IMR-90 (cell line): ENCODE data around the gene ADGRD1. TPM values are rescaled to one million over a fixed set of nuclear protein-coding genes. Genes with fewer than 3 reads are reported as not detected.

Source experiments
- ATAC-seq: fragments of 200-7000 bp; cut with Tn5 transposase; 2 replicates; pipeline ENCODE4 v1.9.1; 2020; ENCODE audit warnings: low read depth, mild to moderate bottlenecking, moderate library complexity
- BruUV-seq: library from RNA; stranded (reverse); fragments of 400-500 nt; replicated peaks from 2 replicates; lab custom pipeline; 2021; lab: Mats Ljungman, UMichigan
- CTCF ChIA-PET: fragments of 300-600 bp; formaldehyde crosslinking; extraction: SDS; loops from one replicate; lab custom pipeline; 2021; ENCODE audit warnings: antibody characterized with exemption; lab: Yijun Ruan, JAX
- POLR2A ChIA-PET: fragments of 300-600 bp; sonication (Branson Sonifier 250); formaldehyde crosslinking; loops from one replicate; lab custom pipeline; 2022; ENCODE audit warnings: antibody characterized with exemption; ENCODE audit not compliant: unreplicated experiment; lab: Charles Lee
- DNase-seq: peaks from one replicate; pipeline ENCODE4 v3.0.0; 2013
- H2AFZ ChIP-seq: replicated peaks from 2 replicates; pipeline ENCODE3; 2013; ENCODE audit warnings: low read length, mild to moderate bottlenecking; ENCODE audit not compliant: poor library complexity
- H2AK5ac ChIP-seq: 2 replicates; pipeline ENCODE4 v1.6.1; 2013; ENCODE audit warnings: low read depth, low read length, inconsistent platforms
- H2AK9ac ChIP-seq: replicated peaks from 2 replicates; pipeline ENCODE3; 2013; ENCODE audit warnings: mild to moderate bottlenecking, low read depth, low read length, moderate library complexity; ENCODE audit not compliant: poor library complexity
- H2BK120ac ChIP-seq: 2 replicates; pipeline ENCODE4 v1.6.1; 2013; ENCODE audit warnings: low read depth, low read length, inconsistent platforms
- H2BK15ac ChIP-seq: 3 replicates; pipeline ENCODE4 v1.6.1; 2013; ENCODE audit warnings: low read depth, low read length, inconsistent platforms
- H2BK20ac ChIP-seq: 2 replicates; pipeline ENCODE4 v1.6.1; 2013; ENCODE audit warnings: low read depth, mild to moderate bottlenecking, inconsistent platforms, low read length, moderate library complexity
- H2BK5ac ChIP-seq: 2 replicates; pipeline ENCODE4 v1.6.1; 2013; ENCODE audit warnings: mild to moderate bottlenecking, low read depth, low read length, inconsistent platforms; ENCODE audit not compliant: poor library complexity, severe bottlenecking
- H3K14ac ChIP-seq: replicated peaks from 2 replicates; pipeline ENCODE4 v1.6.1; 2013; ENCODE audit warnings: low read depth, low read length, inconsistent platforms
- H3K18ac ChIP-seq: 2 replicates; pipeline ENCODE4 v1.6.1; 2013; ENCODE audit warnings: low read depth, low read length, control low read depth
- H3K23ac ChIP-seq: 2 replicates; pipeline ENCODE4 v1.6.1; 2013; ENCODE audit warnings: low read depth, low read length, inconsistent platforms
- H3K27ac ChIP-seq: 2 replicates; pipeline ENCODE4 v1.5.1; 2013; ENCODE audit warnings: mild to moderate bottlenecking, control low read depth, low read length; ENCODE audit not compliant: insufficient read depth
- H3K27me3 ChIP-seq: 2 replicates; pipeline ENCODE4 v1.6.1; 2013; ENCODE audit warnings: low read length; ENCODE audit not compliant: control insufficient read depth, insufficient read depth
- H3K36me3 ChIP-seq: 2 replicates; pipeline ENCODE4 v1.6.1; 2013; ENCODE audit warnings: low read length, mixed read lengths; ENCODE audit not compliant: control insufficient read depth, insufficient read depth
- H3K4ac ChIP-seq: 2 replicates; pipeline ENCODE4 v1.6.1; 2013; ENCODE audit warnings: low read depth, low read length, inconsistent platforms
- H3K4me1 ChIP-seq: 2 replicates; pipeline ENCODE4 v1.6.1; 2013; ENCODE audit warnings: low read length, mixed read lengths; ENCODE audit not compliant: control insufficient read depth, insufficient read depth
- H3K4me2 ChIP-seq: 2 replicates; pipeline ENCODE4 v1.6.1; 2013; ENCODE audit warnings: low read depth, mild to moderate bottlenecking, control low read depth, low read length, moderate library complexity
- H3K4me3 ChIP-seq: 2 replicates; pipeline ENCODE4 v1.5.1; 2013; ENCODE audit warnings: low read depth, mild to moderate bottlenecking, control low read depth, low read length, moderate library complexity; ENCODE audit not compliant: insufficient read depth
- H3K56ac ChIP-seq: 2 replicates; pipeline ENCODE4 v1.6.1; 2013; ENCODE audit warnings: low read length, inconsistent platforms; ENCODE audit not compliant: insufficient read depth; ENCODE audit errors: extremely low read depth
- H3K79me1 ChIP-seq, 2 experiments: 2 replicates each; pipeline ENCODE4 v1.6.1; 2013; ENCODE audit warnings: low read length in 2 of 2, inconsistent platforms in 1 of 2, low read depth in 1 of 2
- H3K9ac ChIP-seq: 2 replicates; pipeline ENCODE4 v1.6.1; 2013; ENCODE audit warnings: low read depth, low read length, control low read depth
- H3K9me1 ChIP-seq: 2 replicates; pipeline ENCODE4 v1.6.1; 2013; ENCODE audit warnings: low read length, inconsistent platforms; ENCODE audit not compliant: insufficient read depth
- H3K9me3 ChIP-seq: 2 replicates; pipeline ENCODE4 v1.6.1; 2013; ENCODE audit warnings: low read length; ENCODE audit not compliant: control insufficient read depth, insufficient read depth
- H4K20me1 ChIP-seq: 2 replicates; pipeline ENCODE4 v1.6.1; 2013; ENCODE audit warnings: low read length, inconsistent platforms; ENCODE audit not compliant: insufficient read depth
- H4K5ac ChIP-seq: 2 replicates; pipeline ENCODE4 v1.6.1; 2013; ENCODE audit warnings: mild to moderate bottlenecking, low read depth, low read length, control low read depth
- H4K8ac ChIP-seq, 2 experiments: 2 replicates each; pipeline ENCODE4 v1.6.1; 2013; ENCODE audit warnings: low read depth in 2 of 2, low read length in 2 of 2, control low read depth in 1 of 2, inconsistent platforms in 1 of 2
- H4K91ac ChIP-seq: 2 replicates; pipeline ENCODE4 v1.6.1; 2013; ENCODE audit warnings: low read depth, low read length, inconsistent platforms; ENCODE audit not compliant: insufficient read depth
- BHLHE40 ChIP-seq: fragments of 150-350 bp; IDR thresholded peaks from 2 replicates; pipeline ENCODE4 v1.6.1; 2016; ENCODE audit warnings: mild to moderate bottlenecking, low read depth, low read length
- CEBPB ChIP-seq: IDR thresholded peaks from 2 replicates; pipeline ENCODE4 v1.6.1; 2012; ENCODE audit warnings: low read depth, low read length, improper control_type of control experiment
- CHD1 ChIP-seq: IDR thresholded peaks from 2 replicates; pipeline ENCODE4 v1.6.1; 2012; ENCODE audit warnings: low read depth, low read length, improper control_type of control experiment
- ELK1 ChIP-seq: fragments of 150-350 bp; IDR thresholded peaks from 2 replicates; pipeline ENCODE4 v1.6.1; 2016; ENCODE audit warnings: low read depth, mild to moderate bottlenecking, low read length, moderate library complexity, borderline replicate concordance
- FOS ChIP-seq: fragments of 150-350 bp; IDR thresholded peaks from 2 replicates; pipeline ENCODE4 v1.6.1; 2016; ENCODE audit warnings: low read depth, low read length
- MAFK ChIP-seq: IDR thresholded peaks from 2 replicates; pipeline ENCODE4 v1.6.1; 2012; ENCODE audit warnings: low read depth, low read length, improper control_type of control experiment
- POLR2A ChIP-seq: IDR thresholded peaks from 2 replicates; pipeline ENCODE4 v1.6.1; 2012; ENCODE audit warnings: mild to moderate bottlenecking, low read depth, low read length
- RFX5 ChIP-seq: IDR thresholded peaks from 2 replicates; pipeline ENCODE4 v1.8.0; 2012; ENCODE audit warnings: low read depth, mild to moderate bottlenecking, low read length, moderate library complexity
- USF2 ChIP-seq: fragments of 150-350 bp; IDR thresholded peaks from 2 replicates; pipeline ENCODE4 v1.6.1; 2017; ENCODE audit warnings: mild to moderate bottlenecking, antibody characterized with exemption, low read length, low read depth
- WGBS, 2 experiments: methylation state at CpG; one replicate each; pipeline versions ENCODE4 v1.1.5 to v1.1.7; 2013; ENCODE audit warnings: missing lambda C conversion rate in 2 of 2; ENCODE audit not compliant: insufficient read length in 1 of 2; ENCODE audit errors: extremely low coverage in 2 of 2; 5-methylcytosine and 5-hydroxymethylcytosine counted together
- dilution Hi-C: fragments of 300-500 bp; cut with HindIII; formaldehyde crosslinking; loops from one replicate; pipeline ENCODE4 v1.14.3; 2018; ENCODE audit warnings: low sequenced_read_pairs; ENCODE audit not compliant: unreplicated experiment
- in situ Hi-C: fragments of 300-500 bp; cut with MboI; formaldehyde crosslinking; loops from 3 replicates; pipeline ENCODE4 v1.14.3; 2019; ENCODE audit warnings: low sequenced_read_pairs, inconsistent platforms, mixed read lengths
- intact Hi-C: fragments of 100-400 bp; cut with micrococcal nuclease; formaldehyde crosslinking; loops from 2 replicates; pipeline ENCODE4 v1.10.0; 2022
- polyA plus RNA-seq, 3 experiments: library from polyadenylated mRNA; depleted of rRNA; stranded (reverse); fragments of >200 nt; gene quantifications; 2 replicates each; pipeline ENCODE4 v1.2.3, GENCODE V29; 2012; ENCODE audit warnings: low replicate concordance in 1 of 3
- total RNA-seq: library from RNA; depleted of rRNA; stranded (reverse); fragments of >200 nt; gene quantifications from 2 replicates; pipeline ENCODE4 v1.2.3, GENCODE V29; 2012
- TF ChIP-seq, protein P1 (sequence below): conservative IDR thresholded peaks from 2 replicates; pipeline ENCODE4 v1.5.1; 2012; ENCODE audit warnings: mild to moderate bottlenecking, low read depth, low read length, improper control_type of control experiment

Gene ADGRD1
- total and polyA plus RNA-seq, 2 of the 4 experiments (the other 2 are of a cell fraction): not detected

DNA sequence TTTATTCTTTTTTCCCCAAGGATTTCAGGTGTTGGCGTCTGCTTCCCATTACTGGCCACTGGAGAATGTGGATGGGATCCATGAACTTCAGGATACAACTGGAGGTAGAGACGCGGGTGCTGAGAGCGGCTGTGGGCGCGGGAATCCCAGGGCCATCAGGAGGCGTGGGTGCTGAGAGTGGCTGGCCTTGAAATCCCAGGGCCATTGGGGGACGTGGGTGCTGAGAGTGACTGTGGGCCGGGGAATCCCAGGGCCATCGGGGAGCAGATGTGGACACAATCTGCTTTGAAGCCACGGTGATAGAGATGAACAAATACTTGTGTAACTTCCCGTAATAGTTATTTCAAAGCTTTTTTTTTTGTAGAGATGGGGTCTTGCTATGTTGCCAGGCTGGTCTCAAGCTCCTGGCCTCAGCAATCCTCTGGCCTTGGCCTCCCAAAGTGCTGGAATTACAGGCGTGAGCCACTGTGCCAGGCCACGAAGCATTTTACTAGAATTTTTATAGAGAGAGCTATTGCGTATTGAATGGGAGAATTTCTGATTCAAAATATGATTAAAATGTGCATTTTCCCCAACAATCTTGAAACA lies 12.8 kb downstream of the ADGRD1 start:
- H3K4me2 ChIP-seq: no peak overlapping the region
- ChIA-PET POLR2A (interaction anchor here (0.7 kb wide), 1 partner anchor 46 kb away, joined by 3 read pairs; no protein-coding TSS in a partner anchor), CTCF (no interaction called here)
- no peak overlapping the region for H4K91ac ChIP-seq
- WGBS, 2 experiments: 80% methylated on average over 3 of the region's 15 CpGs; no CpG with 5 or more reads in 1 of the 2 experiments
- in situ Hi-C loops (no loop called here), intact Hi-C loops (no loop called here), dilution Hi-C loops (no loop called here)
- H2AK9ac ChIP-seq: no peak overlapping the region
- DNase-seq: no peak
- BruUV-seq: no TSS peak
- no peak overlapping the region for H2AFZ ChIP-seq
- H3K9me3 ChIP-seq: peaks cover 9% of the 10 kb centered on the region; the same call in 1 of the 2 replicates
- no peak overlapping the region for H2BK15ac ChIP-seq
- no peak overlapping the region for H3K4ac ChIP-seq
- H2BK20ac ChIP-seq: no peak overlapping the region
- no peak for ATAC-seq
- no peak overlapping the region for H2AK5ac ChIP-seq
- H2BK120ac ChIP-seq: no peak overlapping the region
- no peaks in the 10 kb centered on the region for H4K20me1 ChIP-seq
- no peaks in the 10 kb centered on the region for H3K27me3 ChIP-seq
- no peak overlapping the region for H3K18ac ChIP-seq
- H3K23ac ChIP-seq: no peak overlapping the region
- no peaks in the 10 kb centered on the region for H3K4me1 ChIP-seq
- no peak overlapping the region for H3K27ac ChIP-seq
- no peaks in the 10 kb centered on the region for H3K9me1 ChIP-seq
- H3K4me3 ChIP-seq: no peak overlapping the region
- no peaks in the 10 kb centered on the region for H3K36me3 ChIP-seq
- H3K14ac ChIP-seq: no peak overlapping the region
- H2BK5ac ChIP-seq: no peak overlapping the region
- H3K56ac ChIP-seq: no peak overlapping the region
- no peak overlapping the region for H4K8ac ChIP-seq
- no peak for TF ChIP-seq CHD1
- no peak for TF ChIP-seq ELK1
- no peak for TF ChIP-seq MAFK
- TF ChIP-seq, protein P1, sequence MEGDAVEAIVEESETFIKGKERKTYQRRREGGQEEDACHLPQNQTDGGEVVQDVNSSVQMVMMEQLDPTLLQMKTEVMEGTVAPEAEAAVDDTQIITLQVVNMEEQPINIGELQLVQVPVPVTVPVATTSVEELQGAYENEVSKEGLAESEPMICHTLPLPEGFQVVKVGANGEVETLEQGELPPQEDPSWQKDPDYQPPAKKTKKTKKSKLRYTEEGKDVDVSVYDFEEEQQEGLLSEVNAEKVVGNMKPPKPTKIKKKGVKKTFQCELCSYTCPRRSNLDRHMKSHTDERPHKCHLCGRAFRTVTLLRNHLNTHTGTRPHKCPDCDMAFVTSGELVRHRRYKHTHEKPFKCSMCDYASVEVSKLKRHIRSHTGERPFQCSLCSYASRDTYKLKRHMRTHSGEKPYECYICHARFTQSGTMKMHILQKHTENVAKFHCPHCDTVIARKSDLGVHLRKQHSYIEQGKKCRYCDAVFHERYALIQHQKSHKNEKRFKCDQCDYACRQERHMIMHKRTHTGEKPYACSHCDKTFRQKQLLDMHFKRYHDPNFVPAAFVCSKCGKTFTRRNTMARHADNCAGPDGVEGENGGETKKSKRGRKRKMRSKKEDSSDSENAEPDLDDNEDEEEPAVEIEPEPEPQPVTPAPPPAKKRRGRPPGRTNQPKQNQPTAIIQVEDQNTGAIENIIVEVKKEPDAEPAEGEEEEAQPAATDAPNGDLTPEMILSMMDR: no peak
- no peak for TF ChIP-seq FOS
- TF ChIP-seq USF2: no peak
- no peak for TF ChIP-seq CEBPB
- TF ChIP-seq RFX5: no peak
- no peak for TF ChIP-seq BHLHE40
- TF ChIP-seq POLR2A: no peak
- H3K9ac ChIP-seq: no peak overlapping the region
- H3K79me1 ChIP-seq: no peaks in the 10 kb centered on the region
- H4K5ac ChIP-seq: no peak overlapping the region
